ENCODE data around the gene ZNF664.

GRCh38 chr12:123962513-123962912 lies 10.5 kb upstream of the ZNF664 start:
- no peak for TF ChIP-seq CTCF (IDR thresholded peaks at IDR 0.05)
- no peak for TF ChIP-seq POLR2A (IDR thresholded peaks at IDR 0.05)
